Fibroblast of skin of abdomen (primary cell): ENCODE data around the gene OR4C11. TPM values are rescaled to one million over a fixed set of nuclear protein-coding genes. Genes with fewer than 3 reads are reported as not detected.

ENCODE experiments used
- DNase-seq: peaks from one replicate; pipeline ENCODE4 v3.0.0-alpha.2; 2013
- polyA plus RNA-seq, 2 experiments: library from polyadenylated mRNA; unstranded; fragments of 120-200 nt; gene quantifications; one replicate each; pipeline ENCODE4 v1.2.1, GENCODE V29; 2013; ENCODE audit not compliant: insufficient read length in 2 of 2

OR4C11 gene, protein sequence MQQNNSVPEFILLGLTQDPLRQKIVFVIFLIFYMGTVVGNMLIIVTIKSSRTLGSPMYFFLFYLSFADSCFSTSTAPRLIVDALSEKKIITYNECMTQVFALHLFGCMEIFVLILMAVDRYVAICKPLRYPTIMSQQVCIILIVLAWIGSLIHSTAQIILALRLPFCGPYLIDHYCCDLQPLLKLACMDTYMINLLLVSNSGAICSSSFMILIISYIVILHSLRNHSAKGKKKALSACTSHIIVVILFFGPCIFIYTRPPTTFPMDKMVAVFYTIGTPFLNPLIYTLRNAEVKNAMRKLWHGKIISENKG
- not detected for polyA plus RNA-seq (2013, experiment 1 of 2; ENCODE audit: insufficient read length)
- not detected for polyA plus RNA-seq (2013, experiment 2 of 2; ENCODE audit: insufficient read length)

DNA sequence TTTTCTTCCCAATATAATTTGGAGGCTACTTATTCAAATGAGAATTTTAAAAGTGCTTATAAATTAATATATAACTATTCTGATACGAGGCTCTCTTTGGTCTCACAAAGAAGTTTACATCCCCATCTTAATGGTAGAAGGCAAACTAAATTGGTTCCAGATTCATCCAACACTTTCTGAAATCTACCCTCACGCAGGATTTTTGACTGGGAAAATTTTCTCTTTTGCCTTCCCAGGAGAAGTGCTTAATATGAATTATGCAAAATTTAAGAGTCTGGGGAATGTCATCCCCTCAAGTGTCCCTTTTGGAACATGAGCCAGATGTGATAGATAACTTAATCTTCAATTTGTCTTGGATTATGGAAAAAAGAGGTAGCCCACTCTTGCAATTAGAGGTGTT lies at the start of gene OR4C11:
Gene OR4C11, minus strand, starts transcription at position 101 of the 400 bp plus-strand sequence. CDS start 3,272 bp downstream, outside the sequence.
- no peak for DNase-seq

GRCh38 chr11:55655096-55655495 lies 47.7 kb upstream of the OR4C11 start:
- no peak for DNase-seq

DNA sequence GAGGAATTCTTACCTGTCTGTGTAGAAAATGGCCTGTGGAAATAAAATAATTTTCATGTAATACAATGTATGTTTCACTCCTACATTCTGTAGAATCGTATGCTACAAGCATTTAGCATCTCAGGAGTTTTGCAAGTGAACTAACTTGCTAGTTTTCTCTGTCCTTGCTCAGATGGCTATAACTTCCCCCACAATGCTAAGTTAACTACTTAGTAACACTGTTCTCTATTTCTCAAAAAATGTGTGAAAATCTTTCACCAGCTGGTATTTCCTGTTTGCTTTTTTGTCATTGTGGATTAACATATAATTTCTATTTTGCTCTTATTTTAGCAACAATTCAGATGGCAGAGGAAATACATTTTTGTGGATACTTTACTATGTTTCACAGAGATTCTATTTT lies 45.1 kb upstream of the OR4C11 start:
- DNase-seq = no peak

DNA sequence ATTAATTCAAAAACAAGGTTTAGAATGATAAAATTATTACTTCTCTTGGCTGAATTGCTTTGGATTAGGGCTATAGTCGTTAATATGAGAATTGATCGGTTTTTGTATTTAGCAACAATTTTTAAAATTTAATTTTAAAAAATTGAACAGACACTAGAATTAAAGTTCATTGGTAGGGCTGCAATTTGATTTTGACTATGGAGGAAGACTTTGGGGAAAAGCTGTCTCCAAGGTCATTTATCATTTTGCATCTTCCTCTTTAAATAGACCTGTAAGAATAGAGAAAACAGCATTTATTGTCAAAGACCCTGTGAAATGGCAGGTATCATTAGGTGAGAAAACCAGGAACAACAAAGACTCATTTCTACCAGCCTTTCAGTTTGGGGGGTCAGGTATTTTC lies 40.6 kb upstream of the OR4C11 start, which contains the start of gene OR4S2:
Gene OR4S2, plus strand, starts transcription at position 301 of the 400 bp plus-strand sequence. CDS start 2,577 bp downstream, outside the sequence.
- DNase-seq = no peak

DNA sequence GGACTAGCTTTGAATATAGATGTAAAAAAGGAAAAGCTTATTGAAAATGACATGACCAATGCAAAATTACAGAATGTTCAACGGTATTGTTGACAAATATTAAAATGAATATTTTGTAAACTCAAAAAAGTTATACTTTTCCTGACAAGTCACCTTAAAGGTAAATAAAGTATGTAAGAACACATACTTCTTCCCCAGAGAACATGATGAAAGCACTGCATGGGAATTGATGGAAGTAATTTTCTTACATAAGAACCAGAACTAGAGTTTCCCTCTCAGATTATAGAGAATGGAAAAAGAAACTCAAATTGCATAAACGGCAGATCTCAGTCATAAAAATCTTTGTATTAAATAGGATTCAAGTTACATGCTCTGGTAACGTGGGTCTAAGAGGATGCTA lies 27.4 kb upstream of the OR4C11 start, which contains the start of gene OR4P4:
Gene OR4P4, plus strand, starts transcription at position 301 of the 400 bp plus-strand sequence.
- DNase-seq = no peak

GRCh38 chr11:55624531-55624930 lies 17.1 kb upstream of the OR4C11 start:
- DNase-seq = no peak

- no peak for DNase-seq
Observed at GRCh38 chr11:55572548-55572947, 34.9 kb downstream of the OR4C11 start.

DNA sequence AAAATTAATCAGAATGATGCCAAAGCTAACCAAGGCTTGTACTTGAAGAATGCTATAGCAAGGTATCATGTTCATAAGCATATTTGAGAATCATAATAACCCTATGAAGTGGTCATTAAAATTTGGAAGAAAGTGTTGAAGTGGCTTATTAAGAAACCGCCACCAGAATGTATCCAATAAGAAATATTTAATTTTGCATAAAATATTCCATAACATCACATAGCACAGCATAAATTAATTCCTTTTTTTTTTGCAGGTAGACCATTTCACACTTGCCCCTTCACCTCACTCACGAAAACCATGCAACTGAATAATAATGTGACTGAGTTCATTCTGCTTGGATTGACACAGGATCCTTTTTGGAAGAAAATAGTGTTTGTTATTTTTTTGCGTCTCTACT lies 35.6 kb downstream of the OR4C11 start, which contains the start of gene OR4C16:
Gene OR4C16, plus strand, starts transcription at position 301 of the 400 bp plus-strand sequence. Its CDS starts 0 bp downstream, at position 301.
- no peak for DNase-seq

- DNase-seq = no peak
Observed at GRCh38 chr11:55554169-55554568, 53.3 kb downstream of the OR4C11 start, which contains the start of gene OR4C15. Gene OR4C15 (plus strand): TSS chr11:55554469. CDS start chr11:55554469, 0 bp downstream.
